Adrenal gland (tissue), 12 donors: ENCODE data around the gene MAP2K1. TPM values are rescaled to one million over a fixed set of nuclear protein-coding genes. Genes with fewer than 3 reads are reported as not detected.

ENCODE experiments used
- DNase-seq, 7 donors: peaks; one replicate each; pipeline ENCODE4 v3.0.0-alpha.2; 2019 to 2020
- H3K27ac ChIP-seq, 5 donors: fragments of 200-600 bp; sonication (generic) in 4 of 5; 1 replicate in 3 of 5; 2 replicates in 2 of 5; pipeline versions ENCODE4 v1.5.1 to v1.8.0; 2016 to 2020; ENCODE audit warnings: mild to moderate bottlenecking in 1 of 5
- H3K27me3 ChIP-seq: fragments of 200-600 bp; 2 replicates; pipeline ENCODE4 v1.8.0; 2021
- H3K36me3 ChIP-seq, 2 donors: fragments of 200-600 bp; replicated peaks in 1 of 2; 1 replicate in 1 of 2; 2 replicates in 1 of 2; pipeline versions ENCODE4 v1.5.1 to v1.8.0; 2018 to 2022
- H3K4me1 ChIP-seq, 2 donors: fragments of 200-600 bp; replicated peaks in 1 of 2; 1 replicate in 1 of 2; 2 replicates in 1 of 2; pipeline versions ENCODE4 v1.5.1 to v1.8.0; 2018 to 2021
- H3K4me3 ChIP-seq, 4 donors: fragments of 200-600 bp; sonication (generic) in 3 of 4; one replicate each; pipeline ENCODE4 v1.5.1; 2016 to 2018
- H3K9me3 ChIP-seq, 3 donors: fragments of 200-600 bp; sonication (generic) in 1 of 3; replicated peaks in 1 of 3; 1 replicate in 2 of 3; 2 replicates in 1 of 3; pipeline versions ENCODE4 v1.5.1 to v1.8.0; 2016 to 2021
- POLR2A ChIP-seq, 2 donors: fragments of 450-650 bp; IDR thresholded peaks; one replicate each; pipeline ENCODE4 v1.6.1; 2017; ENCODE audit warnings: antibody characterized with exemption in 2 of 2, mild to moderate bottlenecking in 2 of 2, moderate library complexity in 1 of 2
- WGBS, 4 donors: extraction: QIAGEN DNeasy Blood & Tissue Kit in 2 of 4; methylation state at CpG; one replicate each; pipeline versions ENCODE4 v1.1.5 to v1.1.7; 2013 to 2017; 5-methylcytosine and 5-hydroxymethylcytosine counted together
- intact Hi-C, 2 donors: fragments of 100-400 bp; cut with DNase I; formaldehyde crosslinking; loops; one replicate each; pipeline versions ENCODE4 v1.14.1 to v1.15.0; 2022 to 2023
- polyA plus RNA-seq, 3 donors: library from polyadenylated mRNA; stranded (reverse); fragments of 200-250 nt in 2 of 3; fragments of 350-450 nt in 1 of 3; fragmentation: Illumina TruSeq in 1 of 3; extraction: RNeasy Lipid Tissue Mini Kit (QIAGEN cat#74804) in 1 of 3; gene quantifications; one replicate each; pipeline ENCODE4 v1.2.3, GENCODE V29; 2013 to 2014
- total RNA-seq, 9 donors: library from RNA; depleted of rRNA in 4 of 9; stranded (reverse); fragments of >200 nt in 4 of 9; fragments of 120-200 nt in 1 of 9; fragmentation: NEBNext Ultra II Directional in 1 of 9; extraction: Animal tissue kit (Norgen Biotek cat#: 25700) in 1 of 9; gene quantifications; one replicate each; pipeline versions ENCODE4 v1.1.0 to v1.2.4, GENCODE V29; 2013 to 2023
- TF ChIP-seq, protein P1 (sequence below), 6 experiments: fragments of 450-650 bp in 4 of 6; fragments of 200-600 bp in 2 of 6; sonication (generic) in 1 of 6; IDR thresholded peaks; 1 replicate in 5 of 6; 2 replicates in 1 of 6; pipeline versions ENCODE4 v1.5.1 to v1.8.0; 2016 to 2021; ENCODE audit warnings: antibody characterized with exemption in 6 of 6, mild to moderate bottlenecking in 2 of 6, moderate library complexity in 1 of 6
- donor health status: healthy with polysubstance abuse.
- donor health status: Bipolar disorder and iron deficiency.
- donor health status: DM: yes; HTN: yes; CAD: no.
- donor health status: DM: no; HTN: no; CAD: no.
- donor health status: DM: no; HTN: no; CAD: no.
- donor health status: DM: yes; HTN: yes; CAD: no.

MAP2K1 gene
- total and polyA plus RNA-seq, 12 donors = 14.0 to 60.0 (median 45.9) TPM

DNA sequence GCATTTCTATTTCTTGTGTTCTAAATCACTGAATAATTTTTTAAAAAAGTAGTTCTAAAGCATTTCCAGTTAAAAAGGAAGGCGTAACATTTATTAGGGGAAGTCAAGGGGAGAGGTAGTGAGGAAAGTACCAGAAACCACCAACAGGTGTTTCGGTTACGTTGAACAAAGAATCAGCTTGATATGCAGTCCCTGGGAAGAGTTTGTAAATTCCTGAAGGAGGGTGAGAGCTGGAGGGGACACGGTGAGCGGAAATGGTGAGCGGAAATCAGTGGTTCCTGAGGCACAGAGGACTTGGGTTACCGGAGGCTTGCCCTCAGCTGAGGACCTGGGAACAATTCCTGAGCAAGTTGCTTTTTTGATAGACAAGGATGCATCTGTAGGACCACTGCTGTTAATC, 17.8 kb downstream of the MAP2K1 start:
- no peak overlapping the region for H3K27ac ChIP-seq
- no peaks in the 10 kb centered on the region for H3K36me3 ChIP-seq
- H3K9me3 ChIP-seq = no peaks in the 10 kb centered on the region
- no peak for DNase-seq
- peaks cover 10 to 41% of the 10 kb centered on the region in 2 donors for H3K4me1 ChIP-seq
- TF ChIP-seq, protein P1, sequence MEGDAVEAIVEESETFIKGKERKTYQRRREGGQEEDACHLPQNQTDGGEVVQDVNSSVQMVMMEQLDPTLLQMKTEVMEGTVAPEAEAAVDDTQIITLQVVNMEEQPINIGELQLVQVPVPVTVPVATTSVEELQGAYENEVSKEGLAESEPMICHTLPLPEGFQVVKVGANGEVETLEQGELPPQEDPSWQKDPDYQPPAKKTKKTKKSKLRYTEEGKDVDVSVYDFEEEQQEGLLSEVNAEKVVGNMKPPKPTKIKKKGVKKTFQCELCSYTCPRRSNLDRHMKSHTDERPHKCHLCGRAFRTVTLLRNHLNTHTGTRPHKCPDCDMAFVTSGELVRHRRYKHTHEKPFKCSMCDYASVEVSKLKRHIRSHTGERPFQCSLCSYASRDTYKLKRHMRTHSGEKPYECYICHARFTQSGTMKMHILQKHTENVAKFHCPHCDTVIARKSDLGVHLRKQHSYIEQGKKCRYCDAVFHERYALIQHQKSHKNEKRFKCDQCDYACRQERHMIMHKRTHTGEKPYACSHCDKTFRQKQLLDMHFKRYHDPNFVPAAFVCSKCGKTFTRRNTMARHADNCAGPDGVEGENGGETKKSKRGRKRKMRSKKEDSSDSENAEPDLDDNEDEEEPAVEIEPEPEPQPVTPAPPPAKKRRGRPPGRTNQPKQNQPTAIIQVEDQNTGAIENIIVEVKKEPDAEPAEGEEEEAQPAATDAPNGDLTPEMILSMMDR (IDR thresholded peaks at IDR 0.05) = no peak
- TF ChIP-seq POLR2A (IDR thresholded peaks at IDR 0.05) = no peak
- intact Hi-C loops = no loop called here
- no peak overlapping the region for H3K4me3 ChIP-seq
- 65 to 81% (median 75%) methylated on average over 7 of the region's 7 CpGs for WGBS, 4 donors
- H3K27me3 ChIP-seq = no peaks in the 10 kb centered on the region

DNA sequence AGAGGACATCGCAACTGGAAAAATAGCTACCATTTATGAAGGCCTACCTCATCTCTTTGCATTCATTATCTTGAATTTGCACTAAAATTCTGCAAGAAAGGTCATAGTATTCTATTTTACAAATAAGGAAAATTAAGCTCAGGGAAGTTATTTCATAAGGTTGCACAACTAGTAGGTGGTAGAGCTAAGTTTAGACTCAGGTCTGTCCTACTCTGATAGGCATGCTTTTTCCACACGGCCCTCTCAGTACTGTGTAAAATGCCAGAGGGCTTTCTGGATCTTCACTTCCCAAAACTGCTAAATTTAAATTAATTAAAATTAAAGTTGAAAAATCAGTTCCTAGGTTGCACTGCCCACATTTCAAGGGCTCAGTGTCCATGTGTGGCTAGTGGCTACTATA, 18.3 kb downstream of the MAP2K1 start:
- Histone ChIP-seq H3K9me3 (no peaks in the 10 kb centered on the region), H3K36me3 (no peaks in the 10 kb centered on the region), H3K27me3 (no peaks in the 10 kb centered on the region), H3K27ac (peak overlapping the region in 1 of 5 donors; percentile 21), H3K4me1 (peaks cover 10 to 42% of the 10 kb centered on the region in 2 donors), H3K4me3 (no peak overlapping the region)
- no peak for DNase-seq
- intact Hi-C loops = no loop called here
- WGBS, 4 donors = 66 to 76% (median 69%) methylated on average over 2 of the region's 2 CpGs
- no peak for TF ChIP-seq POLR2A (IDR thresholded peaks at IDR 0.05)
- TF ChIP-seq, protein P1 (IDR thresholded peaks at IDR 0.05) = no peak

- Histone ChIP-seq H3K4me3 (no peak overlapping the region), H3K4me1 (peaks cover 10 to 48% of the 10 kb centered on the region in 2 donors), H3K27ac (peak overlapping the region in 1 of 5 donors; percentile 21), H3K36me3 (no peaks in the 10 kb centered on the region), H3K9me3 (no peaks in the 10 kb centered on the region), H3K27me3 (no peaks in the 10 kb centered on the region)
- no peak for DNase-seq
- no peak for TF ChIP-seq POLR2A (IDR thresholded peaks at IDR 0.05)
- TF ChIP-seq, protein P1 (IDR thresholded peaks at IDR 0.05) = no peak
- WGBS, 4 donors = 60 to 85% (median 70%) methylated on average over 3 of the region's 3 CpGs
- intact Hi-C loops = no loop called here
Measured at GRCh38 chr15:66405615-66406014, 18.9 kb downstream of the MAP2K1 start.

DNA sequence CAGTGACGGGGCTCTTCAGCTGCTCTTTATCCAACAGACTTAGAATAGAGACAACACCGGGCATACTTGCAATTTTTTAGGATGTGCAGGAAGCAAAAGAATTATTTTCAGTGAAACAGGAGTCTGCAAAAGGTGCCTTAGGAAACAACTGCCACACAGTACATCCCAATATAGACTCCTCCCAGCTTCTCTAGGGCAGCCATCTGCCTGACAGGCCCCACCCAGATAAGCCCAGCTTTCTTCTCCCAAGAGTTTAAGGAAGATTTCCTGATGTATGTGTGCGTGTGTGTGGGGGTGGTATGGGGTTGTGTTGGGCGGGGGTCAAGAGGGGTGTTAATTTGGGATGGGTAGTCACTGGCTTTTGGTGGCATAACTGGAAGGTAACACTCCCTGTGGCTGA, 21.5 kb downstream of the MAP2K1 start:
- H3K4me1 ChIP-seq = peaks cover 4 to 49% of the 10 kb centered on the region in 2 donors
- no peak for DNase-seq
- no peak for TF ChIP-seq POLR2A (IDR thresholded peaks at IDR 0.05)
- TF ChIP-seq, protein P1 (IDR thresholded peaks at IDR 0.05) = no peak
- H3K9me3 ChIP-seq = no peaks in the 10 kb centered on the region
- no peaks in the 10 kb centered on the region for H3K27me3 ChIP-seq
- no peaks in the 10 kb centered on the region for H3K36me3 ChIP-seq
- intact Hi-C loops = no loop called here
- 88 to 99% (median 90%) methylated on average over 4 of the region's 4 CpGs for WGBS, 4 donors
- H3K27ac ChIP-seq = no peak overlapping the region
- no peak overlapping the region for H3K4me3 ChIP-seq
